ENCODE measurements around the gene CCM2. TPM values are rescaled to one million over a fixed set of nuclear protein-coding genes. Genes with fewer than 3 reads are reported as not detected.

Gene CCM2
- polyA plus RNA-seq, 2 of the 4 experiments (the other 2 are of a cell fraction): 18.9 to 34.6 TPM

DNA sequence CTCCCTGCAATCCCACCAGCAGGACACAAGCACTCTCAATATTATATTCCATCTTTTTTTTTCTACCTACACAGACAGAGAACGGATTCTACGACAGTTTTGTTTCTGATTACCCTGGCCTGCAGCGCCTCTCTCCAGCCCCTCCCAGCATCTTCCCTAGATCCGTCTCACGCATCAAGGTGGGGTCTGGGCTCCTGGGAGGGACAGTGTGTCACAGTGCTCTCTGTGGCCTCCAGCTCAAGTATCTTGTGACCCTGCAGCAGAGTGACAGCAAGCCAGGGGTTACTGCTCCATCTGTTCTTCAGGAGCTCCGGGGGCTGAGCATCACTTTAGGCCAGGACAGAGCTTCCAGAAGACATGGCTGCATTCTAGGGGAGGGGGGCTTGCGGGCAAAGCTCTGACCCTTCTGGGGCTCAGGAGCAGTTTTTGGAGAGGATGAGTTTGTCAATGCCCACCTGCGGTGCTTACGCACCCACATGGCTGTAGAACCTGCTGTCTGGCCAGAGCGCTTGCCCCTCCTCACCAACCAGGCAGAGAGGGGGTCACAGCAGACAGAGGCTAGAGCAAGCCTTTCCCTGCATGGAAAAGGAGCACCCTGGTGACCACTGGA is 43.7 kb upstream of the CCM2 start:
- TF ChIP-seq HEYL (CRISPR knock-in tag; IDR thresholded peaks at IDR 0.05) (no peak), FOSB (CRISPR knock-in tag; IDR thresholded peaks at IDR 0.05) (no peak), PHF8 (IDR thresholded peaks at IDR 0.05; ENCODE audit: borderline replicate concordance, low read depth) (no peak), ZSCAN20 (CRISPR knock-in tag; IDR thresholded peaks at IDR 0.05) (no peak), CEBPB (IDR thresholded peaks at IDR 0.05) (no peak), RAD21 (conservative IDR thresholded peaks at IDR 0.05 in 1 of 2, IDR thresholded peaks at IDR 0.05 in 1 of 2) (no peak), ZFP36 (IDR thresholded peaks at IDR 0.05; ENCODE audit: borderline replicate concordance, partially characterized antibody) (no peak), SMC3 (IDR thresholded peaks at IDR 0.05) (no peak), MAFK (IDR thresholded peaks at IDR 0.05; ENCODE audit: partially characterized antibody) (no peak), EHMT2 (IDR thresholded peaks at IDR 0.05; ENCODE audit: low read depth) (no peak), MYC (IDR thresholded peaks at IDR 0.05; ENCODE audit: borderline replicate concordance, low read length) (no peak), RARB (CRISPR knock-in tag; IDR thresholded peaks at IDR 0.05) (no peak)
- TF ChIP-seq, protein P1, sequence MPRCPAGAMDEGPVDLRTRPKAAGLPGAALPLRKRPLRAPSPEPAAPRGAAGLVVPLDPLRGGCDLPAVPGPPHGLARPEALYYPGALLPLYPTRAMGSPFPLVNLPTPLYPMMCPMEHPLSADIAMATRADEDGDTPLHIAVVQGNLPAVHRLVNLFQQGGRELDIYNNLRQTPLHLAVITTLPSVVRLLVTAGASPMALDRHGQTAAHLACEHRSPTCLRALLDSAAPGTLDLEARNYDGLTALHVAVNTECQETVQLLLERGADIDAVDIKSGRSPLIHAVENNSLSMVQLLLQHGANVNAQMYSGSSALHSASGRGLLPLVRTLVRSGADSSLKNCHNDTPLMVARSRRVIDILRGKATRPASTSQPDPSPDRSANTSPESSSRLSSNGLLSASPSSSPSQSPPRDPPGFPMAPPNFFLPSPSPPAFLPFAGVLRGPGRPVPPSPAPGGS (IDR thresholded peaks at IDR 0.05): no peak
- TF ChIP-seq, protein P2, sequence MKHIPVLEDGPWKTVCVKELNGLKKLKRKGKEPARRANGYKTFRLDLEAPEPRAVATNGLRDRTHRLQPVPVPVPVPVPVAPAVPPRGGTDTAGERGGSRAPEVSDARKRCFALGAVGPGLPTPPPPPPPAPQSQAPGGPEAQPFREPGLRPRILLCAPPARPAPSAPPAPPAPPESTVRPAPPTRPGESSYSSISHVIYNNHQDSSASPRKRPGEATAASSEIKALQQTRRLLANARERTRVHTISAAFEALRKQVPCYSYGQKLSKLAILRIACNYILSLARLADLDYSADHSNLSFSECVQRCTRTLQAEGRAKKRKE (CRISPR knock-in tag; IDR thresholded peaks at IDR 0.05; ENCODE audit: low read depth): no peak
- WGBS (ENCODE audit: missing lambda C conversion rate): 86% methylated on average over 9 of the region's 10 CpGs
- Histone ChIP-seq H3K4me1 (no peaks in the 10 kb centered on the region), H3K9me3 (no peaks in the 10 kb centered on the region), H3K27ac (no peak overlapping the region), H3K4me3 (no peak overlapping the region), H3K4me2 (no peak overlapping the region)
- no peak for FAIRE-seq
- no peak for DNase-seq (ENCODE audit: low read depth in 1 of 2, low spot score in 1 of 2)
- ChIA-PET POLR2A (no interaction called here), CTCF (interaction anchor here (0.7 to 1.5 kb wide), 2 partner anchors 28 to 179 kb away, joined by 3 read pairs; no protein-coding TSS in a partner anchor)
- no peak for ATAC-seq

DNA sequence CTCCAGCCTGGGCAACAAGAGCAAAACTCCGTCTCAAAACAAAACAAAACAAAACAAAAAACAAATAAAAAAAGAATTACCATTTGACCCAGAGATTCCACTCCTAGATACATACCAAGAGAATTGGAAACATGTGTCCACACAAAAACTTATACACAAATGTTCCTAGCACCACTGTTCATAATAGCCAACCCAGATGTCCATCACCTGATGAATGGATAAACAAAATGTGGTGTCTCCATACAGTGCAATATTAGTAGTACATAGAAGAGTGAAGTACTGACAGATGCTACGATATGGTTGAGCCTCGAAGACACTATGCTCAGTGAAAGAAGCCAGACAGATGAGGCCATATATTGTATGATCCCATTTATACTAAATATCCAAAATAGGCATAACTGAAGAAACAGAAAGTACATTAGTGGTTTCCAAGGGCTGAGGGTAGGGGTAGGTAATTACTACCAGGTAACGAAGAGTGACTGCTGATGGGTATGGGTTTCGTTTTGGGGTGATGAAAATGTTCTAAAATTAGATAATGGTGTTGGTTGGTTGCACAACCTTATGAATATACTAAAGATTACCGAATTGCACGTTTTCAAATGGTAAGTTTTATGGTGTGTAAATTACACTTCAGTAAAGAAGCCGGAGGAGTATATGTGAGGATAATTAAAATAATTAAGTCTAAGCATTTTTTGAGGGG is 41.2 kb upstream of the CCM2 start:
- POLR2A ChIA-PET: no interaction called here
- DNase-seq (ENCODE audit: low read depth in 1 of 2, low spot score in 1 of 2) (no peak), FAIRE-seq (no peak), ATAC-seq (no peak)
- 64% methylated on average over 8 of the region's 8 CpGs for WGBS (ENCODE audit: missing lambda C conversion rate)
- CTCF ChIA-PET: no interaction called here
- H3K4me1 ChIP-seq: no peaks in the 10 kb centered on the region
- H3K27ac ChIP-seq: no peak overlapping the region
- no peak overlapping the region for H3K4me3 ChIP-seq
- H3K9me3 ChIP-seq: no peaks in the 10 kb centered on the region
- no peak overlapping the region for H3K4me2 ChIP-seq
- TF ChIP-seq, protein P3, sequence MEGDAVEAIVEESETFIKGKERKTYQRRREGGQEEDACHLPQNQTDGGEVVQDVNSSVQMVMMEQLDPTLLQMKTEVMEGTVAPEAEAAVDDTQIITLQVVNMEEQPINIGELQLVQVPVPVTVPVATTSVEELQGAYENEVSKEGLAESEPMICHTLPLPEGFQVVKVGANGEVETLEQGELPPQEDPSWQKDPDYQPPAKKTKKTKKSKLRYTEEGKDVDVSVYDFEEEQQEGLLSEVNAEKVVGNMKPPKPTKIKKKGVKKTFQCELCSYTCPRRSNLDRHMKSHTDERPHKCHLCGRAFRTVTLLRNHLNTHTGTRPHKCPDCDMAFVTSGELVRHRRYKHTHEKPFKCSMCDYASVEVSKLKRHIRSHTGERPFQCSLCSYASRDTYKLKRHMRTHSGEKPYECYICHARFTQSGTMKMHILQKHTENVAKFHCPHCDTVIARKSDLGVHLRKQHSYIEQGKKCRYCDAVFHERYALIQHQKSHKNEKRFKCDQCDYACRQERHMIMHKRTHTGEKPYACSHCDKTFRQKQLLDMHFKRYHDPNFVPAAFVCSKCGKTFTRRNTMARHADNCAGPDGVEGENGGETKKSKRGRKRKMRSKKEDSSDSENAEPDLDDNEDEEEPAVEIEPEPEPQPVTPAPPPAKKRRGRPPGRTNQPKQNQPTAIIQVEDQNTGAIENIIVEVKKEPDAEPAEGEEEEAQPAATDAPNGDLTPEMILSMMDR (IDR thresholded peaks at IDR 0.05): no peak
- TF ChIP-seq ZSCAN20 (CRISPR knock-in tag; IDR thresholded peaks at IDR 0.05) (no peak), JUNB (IDR thresholded peaks at IDR 0.05) (no peak), CBX8 (IDR thresholded peaks at IDR 0.05) (no peak)
- TF ChIP-seq, protein P4, sequence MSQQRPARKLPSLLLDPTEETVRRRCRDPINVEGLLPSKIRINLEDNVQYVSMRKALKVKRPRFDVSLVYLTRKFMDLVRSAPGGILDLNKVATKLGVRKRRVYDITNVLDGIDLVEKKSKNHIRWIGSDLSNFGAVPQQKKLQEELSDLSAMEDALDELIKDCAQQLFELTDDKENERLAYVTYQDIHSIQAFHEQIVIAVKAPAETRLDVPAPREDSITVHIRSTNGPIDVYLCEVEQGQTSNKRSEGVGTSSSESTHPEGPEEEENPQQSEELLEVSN (IDR thresholded peaks at IDR 0.05; ENCODE audit: borderline replicate concordance, low read depth): no peak
- TF ChIP-seq, protein P5, sequence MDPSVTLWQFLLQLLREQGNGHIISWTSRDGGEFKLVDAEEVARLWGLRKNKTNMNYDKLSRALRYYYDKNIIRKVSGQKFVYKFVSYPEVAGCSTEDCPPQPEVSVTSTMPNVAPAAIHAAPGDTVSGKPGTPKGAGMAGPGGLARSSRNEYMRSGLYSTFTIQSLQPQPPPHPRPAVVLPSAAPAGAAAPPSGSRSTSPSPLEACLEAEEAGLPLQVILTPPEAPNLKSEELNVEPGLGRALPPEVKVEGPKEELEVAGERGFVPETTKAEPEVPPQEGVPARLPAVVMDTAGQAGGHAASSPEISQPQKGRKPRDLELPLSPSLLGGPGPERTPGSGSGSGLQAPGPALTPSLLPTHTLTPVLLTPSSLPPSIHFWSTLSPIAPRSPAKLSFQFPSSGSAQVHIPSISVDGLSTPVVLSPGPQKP (IDR thresholded peaks at IDR 0.05; ENCODE audit: low read depth, low read length): no peak
- TF ChIP-seq, protein P6, sequence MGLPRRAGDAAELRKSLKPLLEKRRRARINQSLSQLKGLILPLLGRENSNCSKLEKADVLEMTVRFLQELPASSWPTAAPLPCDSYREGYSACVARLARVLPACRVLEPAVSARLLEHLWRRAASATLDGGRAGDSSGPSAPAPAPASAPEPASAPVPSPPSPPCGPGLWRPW (IDR thresholded peaks at IDR 0.05): no peak
- TF ChIP-seq, protein P7, sequence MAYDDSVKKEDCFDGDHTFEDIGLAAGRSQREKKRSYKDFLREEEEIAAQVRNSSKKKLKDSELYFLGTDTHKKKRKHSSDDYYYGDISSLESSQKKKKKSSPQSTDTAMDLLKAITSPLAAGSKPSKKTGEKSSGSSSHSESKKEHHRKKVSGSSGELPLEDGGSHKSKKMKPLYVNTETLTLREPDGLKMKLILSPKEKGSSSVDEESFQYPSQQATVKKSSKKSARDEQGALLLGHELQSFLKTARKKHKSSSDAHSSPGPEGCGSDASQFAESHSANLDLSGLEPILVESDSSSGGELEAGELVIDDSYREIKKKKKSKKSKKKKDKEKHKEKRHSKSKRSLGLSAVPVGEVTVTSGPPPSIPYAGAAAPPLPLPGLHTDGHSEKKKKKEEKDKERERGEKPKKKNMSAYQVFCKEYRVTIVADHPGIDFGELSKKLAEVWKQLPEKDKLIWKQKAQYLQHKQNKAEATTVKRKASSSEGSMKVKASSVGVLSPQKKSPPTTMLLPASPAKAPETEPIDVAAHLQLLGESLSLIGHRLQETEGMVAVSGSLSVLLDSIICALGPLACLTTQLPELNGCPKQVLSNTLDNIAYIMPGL (CRISPR knock-in tag; IDR thresholded peaks at IDR 0.05; ENCODE audit: borderline replicate concordance): no peak
- TF ChIP-seq, protein P1 (IDR thresholded peaks at IDR 0.05): no peak

Data from A549 (cell line).